Astrocyte (in vitro differentiated cells and primary cell): Measurements from ENCODE around the gene PTPN4.

ENCODE experiments used
- CTCF ChIP-seq: IDR thresholded peaks from 2 replicates; pipeline ENCODE4 v1.5.1; 2011; ENCODE audit warnings: low read depth, mild to moderate bottlenecking, inconsistent platforms, low read length, moderate library complexity; ENCODE audit not compliant: insufficient read depth
- EZH2 ChIP-seq: IDR thresholded peaks from 2 replicates; pipeline ENCODE4 v1.6.1; 2012; ENCODE audit warnings: mild to moderate bottlenecking, low read length, inconsistent platforms; ENCODE audit not compliant: insufficient read depth

DNA sequence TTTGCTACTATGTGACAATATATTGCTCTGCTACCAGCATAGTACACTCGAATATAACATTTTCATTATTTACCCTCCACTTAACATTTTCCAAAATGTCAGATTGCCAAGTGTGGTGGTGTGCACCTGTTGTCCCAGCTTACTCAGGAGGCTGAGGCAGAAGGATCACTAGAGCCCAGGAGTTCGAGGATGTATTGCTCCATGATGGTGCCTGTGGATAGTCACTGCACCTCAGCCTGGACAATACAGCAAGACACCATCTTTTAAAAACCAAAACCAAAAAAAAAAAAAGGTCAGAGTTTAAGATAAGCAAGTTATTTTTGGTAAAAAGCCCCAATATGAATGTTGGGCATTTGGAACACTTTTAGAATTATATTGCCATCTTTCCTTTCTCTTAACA, 178.0 kb downstream of the PTPN4 start:
- TF ChIP-seq CTCF, result no peak
- no peak for TF ChIP-seq EZH2
